GM21786 (cell line): ENCODE results near the gene IFNLR1.

Experiments used
- ATAC-seq: cut with Tn5 transposase; IDR thresholded peaks from one replicate; pipeline ENCODE4 v1.9.1; 2021; ENCODE audit not compliant: unreplicated experiment

Gene IFNLR1

GRCh38 chr1:24126018-24126671 lies 60.9 kb downstream of the IFNLR1 start:
- no peak for ATAC-seq

GRCh38 chr1:24125456-24125855 lies 61.6 kb downstream of the IFNLR1 start:
- no peak for ATAC-seq

- ATAC-seq = no peak
Observed at GRCh38 chr1:24124980-24125379, 62.1 kb downstream of the IFNLR1 start.

- no peak for ATAC-seq
Observed at GRCh38 chr1:24123611-24124010, 63.5 kb downstream of the IFNLR1 start.

GRCh38 chr1:24122776-24123175 lies 64.3 kb downstream of the IFNLR1 start:
- no peak for ATAC-seq

- ATAC-seq = no peak
Observed at GRCh38 chr1:24121406-24121805, 65.7 kb downstream of the IFNLR1 start.

GRCh38 chr1:24120965-24121364 lies 66.1 kb downstream of the IFNLR1 start:
- no peak for ATAC-seq

GRCh38 chr1:24119859-24120756 lies 67.0 kb downstream of the IFNLR1 start:
- ATAC-seq = no peak

GRCh38 chr1:24119489-24119858 lies 67.6 kb downstream of the IFNLR1 start:
- no peak for ATAC-seq

- ATAC-seq = no peak
Observed at GRCh38 chr1:24118410-24119242, 68.5 kb downstream of the IFNLR1 start.

- no peak for ATAC-seq
Observed at GRCh38 chr1:24117722-24118409, 69.2 kb downstream of the IFNLR1 start.

- no peak for ATAC-seq
Observed at GRCh38 chr1:24117132-24117531, 70.0 kb downstream of the IFNLR1 start.

- ATAC-seq = no peak
Observed at GRCh38 chr1:24114753-24115152, 72.3 kb downstream of the IFNLR1 start.

- no peak for ATAC-seq
Observed at GRCh38 chr1:24113641-24114033, 73.5 kb downstream of the IFNLR1 start.

- no peak for ATAC-seq
Observed at GRCh38 chr1:24111996-24112779, 74.9 kb downstream of the IFNLR1 start, which contains the start of gene MYOM3. Gene MYOM3, minus strand, starts transcription at chr1:24112135. Its CDS starts 3,499 bp downstream, at chr1:24108636.

GRCh38 chr1:24111262-24111995 lies 75.7 kb downstream of the IFNLR1 start:
- no peak for ATAC-seq

- ATAC-seq = no peak
Observed at GRCh38 chr1:24110642-24111261, 76.3 kb downstream of the IFNLR1 start.

GRCh38 chr1:24109686-24110475 lies 77.2 kb downstream of the IFNLR1 start:
- no peak for ATAC-seq
